Vagina (tissue), 2 donors: ENCODE measurements around the gene RNF113B. TPM values are rescaled to one million over a fixed set of nuclear protein-coding genes. Genes with fewer than 3 reads are reported as not detected.

Experiments
- DNase-seq, 2 donors: peaks; one replicate each; pipeline ENCODE4 v3.0.0-alpha.2; 2017; ENCODE audit errors: extremely low spot score in 2 of 2
- H3K27ac ChIP-seq: fragments of 200-600 bp; sonication (generic); one replicate; pipeline ENCODE4 v1.5.1; 2019
- H3K27me3 ChIP-seq: fragments of 200-600 bp; sonication (generic); one replicate; pipeline ENCODE4 v1.5.1; 2019
- H3K36me3 ChIP-seq, 2 donors: fragments of 200-600 bp; sonication (generic); one replicate each; pipeline ENCODE4 v1.5.1; 2017 to 2019
- H3K4me1 ChIP-seq: fragments of 200-600 bp; sonication (generic); one replicate; pipeline ENCODE4 v1.5.1; 2019
- H3K4me3 ChIP-seq, 2 donors: fragments of 200-600 bp; sonication (generic); 1 replicate in 1 of 2; 2 replicates in 1 of 2; pipeline ENCODE4 v1.5.1; 2016 to 2019
- H3K9me3 ChIP-seq: fragments of 200-600 bp; sonication (generic); one replicate; pipeline ENCODE4 v1.5.1; 2019
- CTCF ChIP-seq, 3 experiments: fragments of 450-650 bp in 2 of 3; fragments of 200-600 bp in 1 of 3; sonication (generic) in 1 of 3; IDR thresholded peaks; one replicate each; pipeline ENCODE4 v1.5.1; 2017 to 2019; ENCODE audit warnings: antibody characterized with exemption in 3 of 3, mild to moderate bottlenecking in 2 of 3, moderate library complexity in 2 of 3
- POLR2A ChIP-seq, 2 donors: fragments of 450-650 bp; IDR thresholded peaks; one replicate each; pipeline ENCODE4 v1.6.1; 2017; ENCODE audit warnings: antibody characterized with exemption in 2 of 2, mild to moderate bottlenecking in 2 of 2, moderate library complexity in 2 of 2
- POLR2AphosphoS5 ChIP-seq, 2 donors: sonication (generic); formaldehyde crosslinking; IDR thresholded peaks; one replicate each; pipeline ENCODE4 v1.9.0; 2017; ENCODE audit warnings: antibody characterized with exemption in 2 of 2, mild to moderate bottlenecking in 2 of 2, low read depth in 1 of 2; ENCODE audit not compliant: insufficient read depth in 1 of 2
- intact Hi-C: fragments of 100-400 bp; cut with DNase I; formaldehyde crosslinking; loops from one replicate; pipeline ENCODE4 v1.15.1; 2023
- total RNA-seq: library from RNA; depleted of rRNA; stranded (reverse); fragments of >200 nt; gene quantifications from one replicate; pipeline ENCODE4 v1.2.3, GENCODE V29; 2016

The RNF113B gene
- total RNA-seq, 1 donor from 2014 or later, result not detected

GRCh38 chr13:98220271-98220791 is 43.3 kb upstream of the RNF113B start:
- intact Hi-C loops, result no loop called here
- H3K27me3 ChIP-seq, result no peaks in the 10 kb centered on the region
- no peak for DNase-seq
- H3K27ac ChIP-seq, result no peak overlapping the region
- H3K9me3 ChIP-seq, result no peaks in the 10 kb centered on the region
- H3K4me3 ChIP-seq, result no peak overlapping the region
- H3K4me1 ChIP-seq, result peaks cover 41% of the 10 kb centered on the region
- H3K36me3 ChIP-seq, result no peaks in the 10 kb centered on the region
- peak in 1 of 2 donors; percentile 12 for TF ChIP-seq POLR2AphosphoS5 (IDR thresholded peaks at IDR 0.05; ENCODE audit: insufficient read depth in 1 of 2, low read depth in 1 of 2)
- no peak for TF ChIP-seq POLR2A (IDR thresholded peaks at IDR 0.05)

GRCh38 chr13:98219685-98220084 is 42.6 kb upstream of the RNF113B start:
- intact Hi-C loops, result no loop called here
- peaks cover 42% of the 10 kb centered on the region for H3K4me1 ChIP-seq
- no peak for TF ChIP-seq CTCF (IDR thresholded peaks at IDR 0.05)
- no peak for TF ChIP-seq POLR2AphosphoS5 (IDR thresholded peaks at IDR 0.05; ENCODE audit: insufficient read depth in 1 of 2, low read depth in 1 of 2)
- TF ChIP-seq POLR2A (IDR thresholded peaks at IDR 0.05), result no peak
- no peak overlapping the region for H3K27ac ChIP-seq
- H3K9me3 ChIP-seq, result no peaks in the 10 kb centered on the region
- no peaks in the 10 kb centered on the region for H3K36me3 ChIP-seq
- H3K4me3 ChIP-seq, result no peak overlapping the region
- no peak for DNase-seq
- H3K27me3 ChIP-seq, result no peaks in the 10 kb centered on the region

GRCh38 chr13:98217597-98217996 is 40.5 kb upstream of the RNF113B start:
- Histone ChIP-seq H3K4me3 (no peak overlapping the region), H3K4me1 (peaks cover 51% of the 10 kb centered on the region), H3K27me3 (no peaks in the 10 kb centered on the region), H3K9me3 (no peaks in the 10 kb centered on the region), H3K36me3 (no peaks in the 10 kb centered on the region), H3K27ac (no peak overlapping the region)
- TF ChIP-seq POLR2AphosphoS5 (IDR thresholded peaks at IDR 0.05; ENCODE audit: insufficient read depth in 1 of 2, low read depth in 1 of 2) (no peak), POLR2A (IDR thresholded peaks at IDR 0.05) (no peak), CTCF (IDR thresholded peaks at IDR 0.05) (no peak)
- intact Hi-C loops, result no loop called here
- no peak for DNase-seq

- H3K4me1 ChIP-seq, result peaks cover 45% of the 10 kb centered on the region
Measured at GRCh38 chr13:98216711-98217285, 39.7 kb upstream of the RNF113B start.

GRCh38 chr13:98216135-98216565 is 39.1 kb upstream of the RNF113B start:
- peak overlapping the region; percentile 15 for H3K27ac ChIP-seq
- no peak for TF ChIP-seq POLR2AphosphoS5 (IDR thresholded peaks at IDR 0.05; ENCODE audit: insufficient read depth in 1 of 2, low read depth in 1 of 2)
- no peak for TF ChIP-seq POLR2A (IDR thresholded peaks at IDR 0.05)
- TF ChIP-seq CTCF (IDR thresholded peaks at IDR 0.05), result no peak
- H3K4me3 ChIP-seq, result no peak overlapping the region
- H3K27me3 ChIP-seq, result no peaks in the 10 kb centered on the region
- H3K9me3 ChIP-seq, result no peaks in the 10 kb centered on the region
- no peaks in the 10 kb centered on the region for H3K36me3 ChIP-seq
- peaks cover 39% of the 10 kb centered on the region for H3K4me1 ChIP-seq
- DNase-seq, result no peak
- intact Hi-C loops, result no loop called here

More at GRCh38 chr13:98216711-98217285, 39.7 kb upstream of the RNF113B start:
- no peak for DNase-seq
- Histone ChIP-seq H3K9me3 (no peaks in the 10 kb centered on the region), H3K4me3 (no peak overlapping the region), H3K36me3 (no peaks in the 10 kb centered on the region), H3K27me3 (no peaks in the 10 kb centered on the region), H3K27ac (no peak overlapping the region)
- intact Hi-C loops, result no loop called here
- TF ChIP-seq CTCF (IDR thresholded peaks at IDR 0.05), result no peak
- TF ChIP-seq POLR2A (IDR thresholded peaks at IDR 0.05), result no peak
- no peak for TF ChIP-seq POLR2AphosphoS5 (IDR thresholded peaks at IDR 0.05; ENCODE audit: insufficient read depth in 1 of 2, low read depth in 1 of 2)
